Measurements from ENCODE around the gene SNRNP70.

GRCh38 chr19:49064029-49064629 lies 21.1 kb upstream of the SNRNP70 start:
- TF ChIP-seq TBP (CRISPR knock-in tag; IDR thresholded peaks at IDR 0.05), result no peak
- no peak for TF ChIP-seq EP300 (IDR thresholded peaks at IDR 0.05; ENCODE audit: low read depth in 2 of 2, low read length in 2 of 2)
- no peak for TF ChIP-seq EP300 (CRISPR knock-in tag; IDR thresholded peaks at IDR 0.05; ENCODE audit: borderline replicate concordance)
- TF ChIP-seq GPN1 (CRISPR knock-in tag; IDR thresholded peaks at IDR 0.05; ENCODE audit: borderline replicate concordance), result no peak
- TF ChIP-seq CEBPB (IDR thresholded peaks at IDR 0.05; ENCODE audit: borderline replicate concordance, low read depth, low read length), result no peak
- no peak for TF ChIP-seq ZNF740 (CRISPR knock-in tag; IDR thresholded peaks at IDR 0.05)
